ENCODE data around the gene ALPK1.

GRCh38 chr4:112329672-112330375 is 32.7 kb downstream of the ALPK1 start:
- TF ChIP-seq CTCF (IDR thresholded peaks at IDR 0.05 in 4 of 5, conservative IDR thresholded peaks at IDR 0.05 in 1 of 5) (no peak), POLR2A (IDR thresholded peaks at IDR 0.05) (no peak)

All from gastrocnemius medialis (tissue), 4 donors.